GM23248 (cell line): ENCODE data around the gene CAMK1D. TPM values are rescaled to one million over a fixed set of nuclear protein-coding genes. Genes with fewer than 3 reads are reported as not detected.

ENCODE experiments used
- DNase-seq: peaks from one replicate; pipeline ENCODE4 v3.0.0-alpha.2; 2015
- H2AFZ ChIP-seq: fragments of 200-600 bp; sonication (generic); 2 replicates; pipeline ENCODE4 v1.6.1; 2016; ENCODE audit warnings: antibody characterized with exemption
- H3F3A ChIP-seq: fragments of 200-600 bp; sonication (generic); 2 replicates; pipeline ENCODE4 v1.6.1; 2016; ENCODE audit warnings: mild to moderate bottlenecking, antibody characterized with exemption, mixed run types; ENCODE audit not compliant: insufficient read depth
- H3K27ac ChIP-seq: fragments of 200-600 bp; sonication (generic); 2 replicates; pipeline ENCODE4 v1.5.1; 2016; ENCODE audit warnings: mild to moderate bottlenecking
- H3K27me3 ChIP-seq: fragments of 200-600 bp; sonication (generic); replicated peaks from 2 replicates; pipeline ENCODE4 v1.6.1; 2016; ENCODE audit warnings: mild to moderate bottlenecking; ENCODE audit not compliant: insufficient read depth
- H3K36me3 ChIP-seq: fragments of 200-600 bp; sonication (generic); 2 replicates; pipeline ENCODE4 v1.6.1; 2016; ENCODE audit warnings: low read depth, mild to moderate bottlenecking
- H3K4me1 ChIP-seq: fragments of 200-600 bp; sonication (generic); 2 replicates; pipeline ENCODE4 v1.6.1; 2016; ENCODE audit warnings: mild to moderate bottlenecking; ENCODE audit not compliant: insufficient read depth
- H3K4me2 ChIP-seq: fragments of 200-600 bp; sonication (generic); one replicate; pipeline ENCODE4 v1.6.1; 2016; ENCODE audit warnings: mild to moderate bottlenecking; ENCODE audit not compliant: unreplicated experiment
- H3K4me3 ChIP-seq: fragments of 200-600 bp; sonication (generic); 2 replicates; pipeline ENCODE4 v1.5.1; 2016; ENCODE audit warnings: mild to moderate bottlenecking
- H3K79me2 ChIP-seq: fragments of 200-600 bp; sonication (generic); 2 replicates; pipeline ENCODE4 v1.6.1; 2016; ENCODE audit warnings: mild to moderate bottlenecking; ENCODE audit not compliant: insufficient read depth
- H3K9ac ChIP-seq: fragments of 200-600 bp; sonication (generic); 2 replicates; pipeline ENCODE4 v1.6.1; 2016; ENCODE audit warnings: mild to moderate bottlenecking
- H3K9me2 ChIP-seq: fragments of 200-600 bp; sonication (generic); 2 replicates; pipeline ENCODE4 v1.6.1; 2016; ENCODE audit warnings: mixed run types, mild to moderate bottlenecking, moderate library complexity; ENCODE audit not compliant: insufficient read depth
- H3K9me3 ChIP-seq: fragments of 200-600 bp; sonication (generic); one replicate; pipeline ENCODE4 v1.6.1; 2017; ENCODE audit warnings: low read depth
- H4K20me1 ChIP-seq: fragments of 200-600 bp; sonication (generic); 2 replicates; pipeline ENCODE4 v1.6.0; 2016; ENCODE audit not compliant: insufficient read depth
- EZH2 ChIP-seq: fragments of 200-600 bp; sonication (generic); IDR thresholded peaks from 2 replicates; pipeline ENCODE4 v1.6.1; 2018; ENCODE audit warnings: antibody characterized with exemption, mild to moderate bottlenecking; ENCODE audit not compliant: insufficient read depth, poor library complexity, severe bottlenecking
- EZH2phosphoT487 ChIP-seq: fragments of 200-600 bp; sonication (generic); IDR thresholded peaks from 2 replicates; pipeline ENCODE4 v1.6.1; 2018; ENCODE audit warnings: antibody characterized with exemption, moderate library complexity, mild to moderate bottlenecking, low read depth; ENCODE audit not compliant: insufficient read depth
- WGBS, 2 experiments: methylation state at CpG; one replicate each; pipeline ENCODE4 v1.1.6; 2015 to 2017; ENCODE audit warnings: low lambda C conversion rate in 2 of 2, low coverage in 1 of 2; ENCODE audit errors: missing lambda C conversion rate in 2 of 2; 5-methylcytosine and 5-hydroxymethylcytosine counted together
- in situ Hi-C: fragments of 300-500 bp; cut with MboI; formaldehyde crosslinking; loops from 2 replicates; pipeline ENCODE4 v1.15.0; 2020
- polyA plus RNA-seq: library from polyadenylated mRNA; unstranded; fragments of >200 nt; fragmentation: Nextera tagmentation; extraction: Ambion mirVana; gene quantifications from 2 replicates; pipeline ENCODE4 v1.2.1, GENCODE V29; 2016
- total RNA-seq: library from RNA; depleted of rRNA; stranded (reverse); fragments of >200 nt; shearing (Covaris generic); gene quantifications from 2 replicates; pipeline ENCODE4 v1.2.3, GENCODE V29; 2014

CAMK1D gene
- total and polyA plus RNA-seq, 2 experiments from 2014 or later = 0.22 to 0.55 TPM

- DNase-seq = peak; percentile 30
- no peak overlapping the region for H2AFZ ChIP-seq
- H3K9ac ChIP-seq = no peak overlapping the region
- H3K79me2 ChIP-seq = no peaks in the 10 kb centered on the region
- no peaks in the 10 kb centered on the region for H4K20me1 ChIP-seq
- H3K4me3 ChIP-seq = no peak overlapping the region
- no peak overlapping the region for H3K4me2 ChIP-seq
- no peak overlapping the region for H3K27ac ChIP-seq
- H3K9me2 ChIP-seq = no peaks in the 10 kb centered on the region
- TF ChIP-seq EZH2phosphoT487 = no peak
- TF ChIP-seq EZH2 = no peak
- H3K27me3 ChIP-seq = no peaks in the 10 kb centered on the region; the same call in 1 of the 2 replicates
- no peaks in the 10 kb centered on the region for H3K36me3 ChIP-seq
- in situ Hi-C loops = no loop called here
- H3K4me1 ChIP-seq = no peaks in the 10 kb centered on the region
- no peaks in the 10 kb centered on the region for H3K9me3 ChIP-seq
- H3F3A ChIP-seq = no peaks in the 10 kb centered on the region
- 45 to 49% methylated on average over 8 of the region's 8 CpGs for WGBS, 2 experiments
These were observed 45.1 kb downstream of the CAMK1D start for GRCh38 chr10:12394241-12395033.

- no peak overlapping the region for H3K27ac ChIP-seq
- no peak overlapping the region for H3K4me3 ChIP-seq
- H3K9ac ChIP-seq = no peak overlapping the region
- no peaks in the 10 kb centered on the region for H3K36me3 ChIP-seq
- no peaks in the 10 kb centered on the region for H3K27me3 ChIP-seq
- WGBS, 2 experiments = 53 to 57% methylated on average over 9 of the region's 9 CpGs
- no peak overlapping the region for H2AFZ ChIP-seq
- no peaks in the 10 kb centered on the region for H4K20me1 ChIP-seq
- no peak for TF ChIP-seq EZH2
- TF ChIP-seq EZH2phosphoT487 = no peak
- no peaks in the 10 kb centered on the region for H3K9me2 ChIP-seq
- no peaks in the 10 kb centered on the region for H3K79me2 ChIP-seq
- no peaks in the 10 kb centered on the region for H3K9me3 ChIP-seq
- in situ Hi-C loops = no loop called here
- DNase-seq = no peak
- no peaks in the 10 kb centered on the region for H3F3A ChIP-seq
- no peaks in the 10 kb centered on the region for H3K4me1 ChIP-seq
- no peak overlapping the region for H3K4me2 ChIP-seq
These were observed 46.7 kb downstream of the CAMK1D start for GRCh38 chr10:12396093-12396492.

GRCh38 chr10:12396567-12396966 is 47.2 kb downstream of the CAMK1D start:
- Histone ChIP-seq H3K9me2 (no peaks in the 10 kb centered on the region), H3K9ac (no peak overlapping the region), H3F3A (no peaks in the 10 kb centered on the region), H3K4me1 (no peaks in the 10 kb centered on the region), H4K20me1 (no peaks in the 10 kb centered on the region), H3K36me3 (no peaks in the 10 kb centered on the region), H3K9me3 (no peaks in the 10 kb centered on the region), H3K27ac (no peak overlapping the region), H3K4me3 (no peak overlapping the region), H3K79me2 (no peaks in the 10 kb centered on the region), H3K27me3 (no peaks in the 10 kb centered on the region), H3K4me2 (no peak overlapping the region), H2AFZ (no peak overlapping the region)
- TF ChIP-seq EZH2phosphoT487 (no peak), EZH2 (no peak)
- no peak for DNase-seq
- in situ Hi-C loops = no loop called here
- 9 to 13% methylated on average over 6 of the region's 6 CpGs for WGBS, 2 experiments

GRCh38 chr10:12397147-12397896 is 48.0 kb downstream of the CAMK1D start:
- in situ Hi-C loops = no loop called here
- no peak overlapping the region for H3K4me2 ChIP-seq
- no peaks in the 10 kb centered on the region for H3K9me2 ChIP-seq
- H3K4me1 ChIP-seq = no peaks in the 10 kb centered on the region
- no peaks in the 10 kb centered on the region for H3K79me2 ChIP-seq
- no peaks in the 10 kb centered on the region for H3K9me3 ChIP-seq
- TF ChIP-seq EZH2 (no peak), EZH2phosphoT487 (no peak)
- H3K9ac ChIP-seq = no peak overlapping the region
- DNase-seq = no peak
- H3F3A ChIP-seq = no peaks in the 10 kb centered on the region
- H3K27ac ChIP-seq = no peak overlapping the region
- 71 to 72% methylated on average over 10 of the region's 10 CpGs for WGBS, 2 experiments
- H3K27me3 ChIP-seq = no peaks in the 10 kb centered on the region
- no peaks in the 10 kb centered on the region for H3K36me3 ChIP-seq
- H4K20me1 ChIP-seq = no peaks in the 10 kb centered on the region
- no peak overlapping the region for H3K4me3 ChIP-seq
- no peak overlapping the region for H2AFZ ChIP-seq
